HG02588 (cell line): ENCODE data around the gene HTRA1.

ENCODE experiments used
- ATAC-seq: cut with Tn5 transposase; IDR thresholded peaks from one replicate; pipeline ENCODE4 v1.9.1; 2021; ENCODE audit warnings: mild to moderate bottlenecking, moderate library complexity; ENCODE audit not compliant: unreplicated experiment

Gene HTRA1

DNA sequence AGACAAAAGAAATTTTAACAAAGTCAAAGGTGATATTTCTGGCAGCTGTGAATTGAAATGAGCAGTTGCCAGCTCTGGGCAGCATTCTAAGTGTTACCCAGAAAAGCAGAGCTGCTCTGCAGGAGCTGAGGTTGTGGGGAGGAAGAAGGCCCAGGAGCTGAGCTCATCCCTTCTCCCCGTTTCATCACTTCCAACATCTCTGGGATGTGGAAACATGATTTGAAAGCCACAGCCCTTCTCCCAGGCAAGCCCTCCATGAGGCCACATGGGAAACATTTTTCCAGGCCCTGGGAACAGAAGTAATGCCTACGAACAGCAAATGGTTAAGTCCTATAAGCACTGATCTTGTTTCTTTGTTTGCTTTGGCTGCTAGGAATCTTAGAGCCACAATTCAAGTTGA lies 88.3 kb downstream of the HTRA1 start:
- no peak for ATAC-seq

DNA sequence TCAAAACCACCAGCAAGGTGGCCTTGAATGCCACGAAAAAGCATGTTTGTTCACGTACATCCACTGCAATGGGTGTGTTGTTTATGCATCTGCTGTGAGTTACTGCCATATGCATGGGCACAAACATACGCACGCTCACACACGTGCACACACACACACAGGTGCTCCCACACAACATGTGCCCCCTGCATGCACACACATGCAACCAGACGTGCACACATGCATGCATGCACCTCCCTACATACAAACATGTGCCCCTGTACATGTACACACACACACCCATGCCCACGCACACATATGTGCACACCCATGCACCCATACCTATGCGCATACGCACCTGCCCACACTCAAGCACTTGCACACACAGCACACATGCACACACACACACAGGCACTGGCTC lies 89.1 kb downstream of the HTRA1 start:
- ATAC-seq, result no peak

DNA sequence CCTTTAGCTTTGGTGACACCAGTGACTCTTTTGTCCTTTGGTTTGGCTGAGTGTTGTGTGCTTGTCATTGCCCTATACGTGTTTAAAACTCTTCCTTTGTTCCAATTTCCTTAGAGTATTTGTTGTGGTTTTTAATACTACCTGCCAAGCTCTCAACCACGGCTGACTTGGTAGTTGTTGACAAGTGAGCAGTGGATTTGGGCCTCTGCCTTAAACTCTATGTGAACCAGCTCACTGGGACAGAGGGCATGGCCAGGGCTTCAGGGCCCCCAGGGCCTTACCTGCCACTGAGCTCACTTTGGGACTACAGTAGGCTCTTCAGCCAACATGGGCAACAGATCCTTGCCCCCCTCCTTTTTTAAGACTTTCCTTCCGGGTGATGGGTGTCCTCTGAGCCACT lies 89.6 kb downstream of the HTRA1 start:
- ATAC-seq, result no peak

DNA sequence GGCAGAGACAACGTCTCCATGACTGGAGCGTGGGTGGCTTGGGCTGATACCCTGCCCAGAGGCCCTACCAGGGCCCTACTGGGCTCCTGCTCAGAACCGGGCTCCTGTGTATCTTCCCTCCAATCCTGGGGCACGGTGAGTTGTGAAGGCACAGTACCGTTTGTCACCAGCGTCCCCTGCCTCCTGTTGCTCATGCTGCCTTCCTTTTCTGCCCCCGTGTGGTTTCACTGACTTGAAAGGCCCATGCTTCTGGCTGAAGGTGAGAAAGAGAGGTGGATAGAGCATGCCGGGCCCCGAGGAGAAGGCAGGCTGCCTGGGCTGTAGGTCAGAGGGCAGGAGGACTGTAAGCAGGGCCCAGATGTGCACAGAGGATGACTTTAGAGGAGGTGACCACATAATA lies 90.1 kb downstream of the HTRA1 start:
- ATAC-seq, result no peak

DNA sequence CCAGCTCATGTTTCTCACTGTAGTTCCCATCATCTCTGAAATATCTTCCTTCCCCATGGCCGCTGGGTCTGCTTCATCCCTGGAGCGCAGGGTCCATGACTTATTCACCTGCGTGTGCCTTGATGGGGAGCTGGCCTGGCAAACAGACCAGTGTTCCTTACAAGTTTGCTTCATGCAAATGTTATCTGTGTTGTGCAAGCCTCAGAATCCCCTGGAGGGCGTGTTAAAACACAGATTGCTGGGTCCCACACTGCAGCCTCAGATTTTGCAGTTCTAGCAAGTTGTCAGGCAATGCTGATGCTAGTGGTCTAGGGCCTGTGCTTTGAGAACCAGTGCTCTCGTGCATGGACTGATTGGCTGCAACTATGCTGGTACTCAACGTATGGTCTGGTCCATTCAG lies 92.0 kb downstream of the HTRA1 start:
- no peak for ATAC-seq

DNA sequence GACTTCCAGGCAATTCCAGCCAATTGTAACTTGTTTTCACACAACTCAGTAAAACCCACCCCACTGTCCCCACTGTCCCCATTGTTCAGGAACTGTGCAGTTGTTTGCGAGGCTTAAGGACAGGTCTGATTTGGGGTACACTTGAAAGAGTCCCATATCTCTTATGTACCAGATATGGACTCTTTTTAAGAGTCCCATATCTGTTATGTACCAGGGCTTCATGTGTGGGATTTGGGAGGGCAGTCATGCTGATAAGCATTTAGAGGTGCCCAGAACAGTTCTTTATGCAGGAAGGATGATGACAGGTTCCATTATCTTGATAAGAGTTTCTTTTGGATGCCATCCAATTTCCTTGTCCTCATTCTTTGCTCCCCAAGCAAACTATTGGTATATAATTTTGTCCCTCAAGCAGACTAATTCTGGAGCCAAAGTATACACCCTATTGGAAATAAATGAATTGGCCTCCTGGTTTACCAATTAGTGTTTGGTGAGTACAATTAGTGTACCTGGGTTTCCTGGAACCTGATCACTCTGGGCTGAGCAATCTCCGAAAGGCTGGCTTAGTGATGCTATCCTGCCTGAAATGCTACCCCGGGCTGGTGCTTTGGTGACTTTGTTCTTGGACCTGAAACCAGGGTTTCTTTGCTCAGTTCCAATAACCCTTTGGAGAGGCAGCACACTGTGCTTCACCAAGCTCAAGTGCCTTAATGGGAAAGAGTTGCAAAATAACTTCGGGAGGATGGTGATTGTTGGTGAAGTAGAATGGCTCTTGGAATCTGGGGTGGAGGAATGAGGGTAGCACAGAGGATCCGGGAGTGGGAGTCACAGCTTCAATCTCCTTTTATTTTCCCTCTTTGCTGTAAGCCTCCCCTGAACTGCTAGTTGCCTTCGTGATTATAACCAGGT lies 93.0 kb downstream of the HTRA1 start:
- ATAC-seq, result no peak

DNA sequence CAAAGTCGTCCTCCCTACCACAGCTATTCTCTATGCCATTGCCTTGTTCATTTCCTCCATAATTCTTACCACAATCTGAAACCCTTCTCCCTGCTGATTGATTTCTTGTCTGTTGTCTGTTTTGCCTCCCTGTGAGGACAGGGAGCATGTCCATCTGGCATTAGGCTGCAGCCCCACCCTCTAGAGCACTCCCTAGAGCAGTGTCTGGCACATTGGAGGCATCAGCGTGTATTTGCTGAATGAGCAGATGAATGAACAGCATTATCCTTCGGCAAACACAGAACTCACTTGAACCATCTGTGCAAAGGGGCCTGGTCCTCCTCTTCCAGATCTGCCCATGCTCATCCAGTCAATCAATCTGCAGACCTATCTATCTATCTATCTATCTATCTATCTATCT lies 94.1 kb downstream of the HTRA1 start:
- ATAC-seq, result no peak

DNA sequence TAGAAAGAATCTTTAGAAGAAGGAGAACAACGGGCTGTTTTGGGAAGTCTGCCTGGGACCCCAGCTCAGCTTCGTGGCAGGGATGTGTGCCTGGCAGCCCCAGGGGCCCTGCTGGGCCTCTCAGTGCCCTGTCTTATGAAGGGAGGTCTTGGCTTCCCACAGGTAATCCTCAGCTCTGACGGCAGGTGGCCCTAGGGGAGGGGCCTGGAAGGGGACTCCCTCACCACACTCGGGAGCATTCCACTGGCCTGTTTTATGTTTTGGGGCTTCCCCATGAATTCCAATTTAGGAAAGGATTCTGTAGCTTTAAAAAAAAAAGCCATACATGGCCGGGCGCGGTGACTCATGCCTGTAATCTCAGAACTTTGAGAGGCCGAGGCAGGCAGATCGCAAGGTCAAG lies 96.2 kb downstream of the HTRA1 start:
- ATAC-seq, result no peak

DNA sequence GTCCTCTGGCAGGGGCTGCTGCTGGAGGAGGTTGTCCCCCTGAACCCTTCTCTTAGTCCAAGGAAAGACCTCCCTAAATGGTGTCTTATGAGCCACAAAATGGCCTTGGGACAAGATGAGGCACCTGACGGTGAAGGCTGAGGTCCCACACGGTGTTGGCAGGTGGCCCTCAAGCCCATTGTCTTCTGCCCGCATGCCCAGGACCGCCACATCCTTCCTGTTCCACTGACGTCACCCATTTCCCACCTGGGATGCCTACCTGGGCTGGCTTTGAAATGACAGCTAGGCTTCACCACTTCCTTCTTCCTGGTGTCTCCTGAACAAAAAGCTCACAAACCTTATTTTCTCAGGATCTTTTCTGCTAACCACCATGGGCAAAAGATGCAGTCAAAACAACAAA lies 97.1 kb downstream of the HTRA1 start:
- no peak for ATAC-seq

DNA sequence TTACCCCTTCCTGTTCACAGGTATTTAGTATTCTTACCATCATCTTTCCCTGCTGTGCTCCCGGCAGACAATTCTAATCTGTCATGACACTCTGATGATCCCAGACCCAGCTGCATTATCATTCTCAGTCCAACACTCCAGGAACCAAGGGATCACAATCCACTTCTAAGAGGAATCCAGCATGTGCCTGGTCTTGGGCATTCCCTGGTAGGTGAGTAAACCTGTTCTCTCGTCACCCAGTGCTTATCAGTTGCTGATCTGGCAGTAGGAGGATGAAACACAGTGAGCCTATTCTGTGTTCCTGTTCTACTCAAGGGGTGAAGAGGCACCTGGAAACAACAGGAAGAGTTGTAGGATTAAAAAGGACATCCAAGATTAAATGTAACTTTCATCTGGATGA lies 97.9 kb downstream of the HTRA1 start:
- ATAC-seq, result no peak

DNA sequence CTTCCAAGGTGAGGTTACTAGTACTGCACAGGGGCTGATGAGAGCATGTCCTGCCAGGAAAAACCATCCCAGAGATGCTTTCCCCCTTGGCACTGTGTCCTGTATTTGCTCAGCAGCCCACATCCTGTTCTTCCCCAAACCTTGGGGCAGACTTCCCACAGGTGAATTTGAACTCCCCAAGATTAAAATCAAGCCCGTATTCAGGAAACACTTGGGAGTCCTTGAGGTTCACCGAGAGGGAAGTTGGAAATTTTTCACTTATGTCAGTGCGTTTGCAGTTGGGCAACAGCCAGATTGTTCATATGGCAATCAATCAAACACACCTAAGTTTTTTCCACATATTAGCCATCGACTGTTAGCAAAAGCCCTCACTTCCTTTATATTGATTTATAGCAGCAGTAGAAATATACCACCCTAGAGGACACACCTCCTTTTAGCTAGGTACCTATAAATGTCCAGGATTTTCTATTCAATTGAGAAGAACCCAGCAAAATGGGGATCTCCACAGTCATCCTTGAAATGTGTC lies 99.0 kb downstream of the HTRA1 start, which contains the start of gene DMBT1:
Gene DMBT1, plus strand, starts transcription at position 476 of the 526 bp plus-strand sequence. Its CDS starts 17 bp downstream, at position 493.
- ATAC-seq, result no peak

DNA sequence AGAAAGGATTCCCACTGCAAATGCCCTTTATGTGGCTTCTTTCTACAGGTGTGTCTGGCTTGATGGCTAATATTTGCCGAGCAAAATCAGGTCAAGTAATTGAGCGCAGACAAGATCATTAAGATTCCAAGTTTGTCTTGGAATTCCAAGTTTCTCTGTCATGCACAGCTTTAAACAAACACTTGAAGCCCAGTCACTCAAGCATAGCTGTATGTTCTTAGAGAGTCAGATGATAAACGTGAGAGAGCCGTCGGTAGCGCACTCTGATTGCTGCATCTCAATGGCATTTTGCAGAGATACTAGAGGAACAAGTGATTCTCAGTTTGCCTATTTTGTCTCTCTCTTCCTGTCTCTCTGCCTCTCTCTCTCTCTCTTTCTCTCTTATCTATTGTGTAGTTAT lies 99.9 kb downstream of the HTRA1 start:
- no peak for ATAC-seq

DNA sequence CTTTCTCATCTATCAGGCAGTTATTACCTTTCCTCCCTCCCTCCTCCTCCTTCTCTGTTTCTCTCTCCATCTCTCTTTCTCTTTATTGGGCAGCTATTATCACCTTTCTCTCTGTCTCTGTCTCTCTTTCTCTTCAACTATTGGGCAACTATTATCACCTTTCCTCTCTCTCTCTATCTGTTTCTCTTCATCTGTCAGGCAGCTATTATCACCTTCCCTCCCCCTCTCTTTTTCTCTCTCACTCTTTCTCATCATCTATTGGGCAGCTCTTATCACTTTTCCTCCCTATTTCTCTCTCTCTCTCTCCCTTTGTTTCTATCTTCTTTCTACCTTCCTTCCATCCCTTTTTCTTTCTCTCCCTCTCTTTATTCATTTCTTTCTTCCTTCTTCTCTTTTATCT lies 100.4 kb downstream of the HTRA1 start:
- no peak for ATAC-seq
